Activated gamma-delta T cell (primary cell): Measurements from ENCODE around the gene DEXI.

Experiments
- DNase-seq: peaks from one replicate; lab custom pipeline; 2025; lab: John Stamatoyannopoulos, UW

DEXI gene

GRCh38 chr16:10892782-10893318, 49.4 kb downstream of the DEXI start:
- DNase-seq, result no peak

DNA sequence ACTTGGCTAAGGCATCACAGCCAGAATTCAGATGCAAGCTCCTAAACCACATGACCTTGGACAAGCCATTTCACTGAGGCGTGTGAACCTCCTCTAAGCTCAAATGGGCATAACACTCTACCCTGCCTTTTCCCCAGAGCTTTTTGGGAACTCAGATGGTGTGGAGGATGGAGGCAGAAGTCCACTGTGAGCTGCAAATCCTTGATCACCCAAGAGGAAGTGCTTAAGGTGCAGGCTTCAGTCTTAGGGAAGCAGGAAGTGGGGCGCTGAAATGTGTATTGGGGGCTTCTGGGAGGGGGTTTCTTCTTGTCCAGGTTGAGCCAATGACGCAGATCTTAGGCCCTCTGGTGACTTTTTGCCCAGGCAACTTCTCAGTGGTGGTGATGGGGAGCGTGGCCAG, 52.4 kb downstream of the DEXI start:
- DNase-seq, result no peak

DNA sequence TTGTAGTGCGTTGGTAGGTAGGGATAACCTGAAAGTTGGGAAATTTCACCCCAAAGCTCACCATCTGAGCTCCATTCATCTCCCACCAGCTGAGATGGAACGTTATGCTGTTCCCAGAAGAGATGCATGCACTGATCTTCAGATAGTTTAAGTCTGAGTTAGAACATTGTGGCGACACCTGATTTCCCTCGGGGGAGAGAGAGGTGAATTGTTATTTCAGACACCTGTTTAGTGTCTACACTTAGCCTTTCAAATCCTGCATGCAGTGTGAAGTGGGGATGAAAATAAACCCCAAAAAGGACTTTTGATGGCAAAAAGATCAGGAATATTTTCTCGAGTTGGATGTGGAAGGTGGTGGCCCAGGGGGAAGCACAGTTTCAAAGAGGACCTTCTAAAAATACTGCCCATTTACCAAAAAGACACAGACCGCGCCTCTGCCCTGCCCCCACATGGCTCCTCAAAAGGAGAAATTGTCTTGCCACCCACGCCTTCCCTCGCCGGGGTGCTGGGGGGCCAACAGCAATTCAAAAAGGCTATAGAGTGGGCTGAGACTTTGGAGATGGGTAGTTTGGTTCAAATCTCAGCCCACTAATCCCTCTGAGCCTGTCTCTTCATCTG, 53.8 kb downstream of the DEXI start:
- DNase-seq, result no peak

DNA sequence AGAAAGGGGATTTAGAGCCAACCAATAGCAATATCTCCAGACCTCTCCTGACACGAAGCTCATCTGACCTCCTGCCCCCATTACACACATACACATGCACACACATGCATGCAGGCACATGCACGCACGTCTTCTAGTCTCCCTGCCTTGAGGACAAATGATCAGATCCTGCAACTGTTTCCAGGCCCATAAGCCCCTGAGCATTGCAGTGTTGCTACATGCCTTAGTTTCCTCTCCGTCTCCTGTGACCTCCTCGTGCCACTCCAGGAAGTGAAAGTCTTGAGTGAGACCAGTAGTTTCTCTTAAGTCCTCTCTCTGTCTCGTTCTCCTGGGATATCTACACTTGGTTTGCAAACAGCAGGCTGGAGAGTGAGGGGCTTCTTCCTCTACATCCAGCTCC, 57.0 kb downstream of the DEXI start:
- no peak for DNase-seq

DNA sequence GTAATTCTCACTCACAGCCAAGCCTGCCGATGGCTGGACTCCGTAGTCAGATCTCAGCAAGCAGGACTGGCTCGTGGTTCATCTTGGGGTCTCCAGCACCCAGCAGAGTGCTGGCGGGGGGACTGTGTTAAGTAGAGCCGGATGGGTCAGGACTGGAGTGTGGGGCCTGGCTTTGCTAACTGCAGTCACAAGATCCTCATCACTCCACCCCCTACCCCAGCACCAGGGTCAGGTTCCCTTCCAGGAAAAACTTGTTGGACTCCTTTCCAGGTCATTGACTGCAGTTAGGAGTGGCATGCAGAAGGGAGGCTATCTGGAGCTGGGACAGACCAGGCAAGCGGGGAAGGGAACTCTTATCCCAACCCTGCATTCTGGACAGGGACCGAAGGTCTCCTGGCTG, 59.3 kb downstream of the DEXI start:
- no peak for DNase-seq

DNA sequence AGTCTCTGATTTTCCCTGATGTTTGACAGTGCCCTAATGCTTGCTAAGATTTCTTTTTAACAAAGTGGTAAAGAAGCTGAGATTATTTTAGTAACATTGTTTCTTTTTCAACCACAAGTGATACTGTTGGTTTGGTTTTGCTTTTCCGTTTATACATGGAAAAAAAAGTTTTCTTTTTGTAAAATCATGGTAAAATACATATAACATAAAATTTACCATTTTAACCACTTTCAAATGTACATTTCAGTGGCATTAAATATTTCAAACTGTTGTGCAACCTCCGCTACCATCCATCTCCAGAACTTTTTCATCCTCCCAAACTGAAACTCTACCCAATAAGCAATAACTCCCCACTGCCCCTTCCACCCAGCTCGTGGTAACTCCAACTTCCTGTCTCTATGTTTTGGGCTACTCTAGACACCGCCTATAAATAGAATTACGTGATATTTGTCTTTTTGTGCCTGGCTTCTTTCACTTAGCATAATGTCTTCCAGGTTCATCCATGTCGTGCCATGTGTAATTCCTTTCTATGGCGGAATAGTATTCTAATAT, 60.7 kb downstream of the DEXI start:
- no peak for DNase-seq

GRCh38 chr16:10880594-10881452, 61.4 kb downstream of the DEXI start:
- no peak for DNase-seq

- DNase-seq, result no peak
Observed at GRCh38 chr16:10879681-10880589, 62.3 kb downstream of the DEXI start.
